OCI-LY1 (cell line): ENCODE data around the gene SFI1.

Source experiments
- CTCF ChIP-seq: fragments of 200-600 bp; sonication (generic), shearing (Covaris generic); IDR thresholded peaks from 2 replicates; pipeline ENCODE4 v1.5.1; 2017; ENCODE audit warnings: mild to moderate bottlenecking, antibody characterized with exemption, low read length, moderate library complexity, mixed read lengths
- EZH2 ChIP-seq: fragments of 200-600 bp; sonication (generic), shearing (Covaris generic); IDR thresholded peaks from 2 replicates; pipeline ENCODE4 v1.8.0; 2017; ENCODE audit warnings: borderline replicate concordance, mixed run types, mild to moderate bottlenecking, antibody characterized with exemption, low read length, moderate library complexity, mixed read lengths

- TF ChIP-seq CTCF, result no peak
- no peak for TF ChIP-seq EZH2
These were observed 154.1 kb downstream of the SFI1 start for GRCh38 chr22:31650391-31650790.
